ENCODE measurements around the gene ACOX3. TPM values are rescaled to one million over a fixed set of nuclear protein-coding genes. Genes with fewer than 3 reads are reported as not detected.

The ACOX3 gene
- total RNA-seq, 1 donor from 2014 or later, result 23.8 TPM

- peaks cover 2% of the 10 kb centered on the region for H3K9me3 Mint-ChIP-seq (ENCODE audit: unreplicated experiment)
- H3K36me3 Mint-ChIP-seq (ENCODE audit: unreplicated experiment), result no peaks in the 10 kb centered on the region
- H3K27ac Mint-ChIP-seq (ENCODE audit: unreplicated experiment), result no peak overlapping the region
- DNase-seq, result no peak
- no peak overlapping the region for H3K4me3 Mint-ChIP-seq (ENCODE audit: unreplicated experiment)
- peaks cover 6% of the 10 kb centered on the region for H3K27me3 Mint-ChIP-seq (ENCODE audit: unreplicated experiment)
- peaks cover 13% of the 10 kb centered on the region for H3K4me1 Mint-ChIP-seq (ENCODE audit: low read depth, unreplicated experiment)
- TF ChIP-seq, protein P1, sequence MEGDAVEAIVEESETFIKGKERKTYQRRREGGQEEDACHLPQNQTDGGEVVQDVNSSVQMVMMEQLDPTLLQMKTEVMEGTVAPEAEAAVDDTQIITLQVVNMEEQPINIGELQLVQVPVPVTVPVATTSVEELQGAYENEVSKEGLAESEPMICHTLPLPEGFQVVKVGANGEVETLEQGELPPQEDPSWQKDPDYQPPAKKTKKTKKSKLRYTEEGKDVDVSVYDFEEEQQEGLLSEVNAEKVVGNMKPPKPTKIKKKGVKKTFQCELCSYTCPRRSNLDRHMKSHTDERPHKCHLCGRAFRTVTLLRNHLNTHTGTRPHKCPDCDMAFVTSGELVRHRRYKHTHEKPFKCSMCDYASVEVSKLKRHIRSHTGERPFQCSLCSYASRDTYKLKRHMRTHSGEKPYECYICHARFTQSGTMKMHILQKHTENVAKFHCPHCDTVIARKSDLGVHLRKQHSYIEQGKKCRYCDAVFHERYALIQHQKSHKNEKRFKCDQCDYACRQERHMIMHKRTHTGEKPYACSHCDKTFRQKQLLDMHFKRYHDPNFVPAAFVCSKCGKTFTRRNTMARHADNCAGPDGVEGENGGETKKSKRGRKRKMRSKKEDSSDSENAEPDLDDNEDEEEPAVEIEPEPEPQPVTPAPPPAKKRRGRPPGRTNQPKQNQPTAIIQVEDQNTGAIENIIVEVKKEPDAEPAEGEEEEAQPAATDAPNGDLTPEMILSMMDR (IDR thresholded peaks at IDR 0.05; ENCODE audit: partially characterized antibody, unreplicated experiment), result no peak
Observed at GRCh38 chr4:8392591-8393190, 47.8 kb downstream of the ACOX3 start.

GRCh38 chr4:8391972-8392371 lies 48.6 kb downstream of the ACOX3 start:
- Mint-ChIP-seq H3K9me3 (ENCODE audit: unreplicated experiment) (peaks cover 2% of the 10 kb centered on the region), H3K36me3 (ENCODE audit: unreplicated experiment) (no peaks in the 10 kb centered on the region), H3K4me1 (ENCODE audit: low read depth, unreplicated experiment) (peaks cover 13% of the 10 kb centered on the region), H3K4me3 (ENCODE audit: unreplicated experiment) (no peak overlapping the region), H3K27me3 (ENCODE audit: unreplicated experiment) (peaks cover 6% of the 10 kb centered on the region), H3K27ac (ENCODE audit: unreplicated experiment) (no peak overlapping the region)
- DNase-seq, result no peak
- TF ChIP-seq, protein P1 (IDR thresholded peaks at IDR 0.05; ENCODE audit: partially characterized antibody, unreplicated experiment), result no peak

DNA sequence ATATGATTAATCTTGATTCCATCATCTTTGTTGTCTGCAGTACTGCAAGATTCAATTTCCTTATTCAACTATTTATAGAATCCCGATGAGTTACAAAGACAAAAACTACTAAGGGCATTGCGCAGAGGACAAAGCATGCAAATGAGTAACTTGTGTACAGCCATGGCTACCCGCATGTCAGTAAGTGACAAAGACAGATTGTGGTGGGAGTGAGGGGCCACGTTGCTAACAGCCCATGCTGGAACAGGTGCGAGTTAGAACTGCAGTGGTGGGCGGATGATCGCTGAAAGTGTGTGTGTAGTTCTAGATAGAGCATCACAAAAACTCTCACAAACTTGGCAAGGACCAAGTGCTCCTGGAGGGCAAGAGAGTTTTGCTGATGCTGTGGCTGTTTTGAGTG lies 49.5 kb downstream of the ACOX3 start:
- H3K36me3 Mint-ChIP-seq (ENCODE audit: unreplicated experiment), result no peaks in the 10 kb centered on the region
- H3K4me1 Mint-ChIP-seq (ENCODE audit: low read depth, unreplicated experiment), result peaks cover 13% of the 10 kb centered on the region
- TF ChIP-seq, protein P1 (IDR thresholded peaks at IDR 0.05; ENCODE audit: partially characterized antibody, unreplicated experiment), result no peak
- no peak overlapping the region for H3K4me3 Mint-ChIP-seq (ENCODE audit: unreplicated experiment)
- peaks cover 2% of the 10 kb centered on the region for H3K9me3 Mint-ChIP-seq (ENCODE audit: unreplicated experiment)
- no peak for DNase-seq
- no peak overlapping the region for H3K27ac Mint-ChIP-seq (ENCODE audit: unreplicated experiment)
- H3K27me3 Mint-ChIP-seq (ENCODE audit: unreplicated experiment), result peaks cover 3% of the 10 kb centered on the region

GRCh38 chr4:8390577-8390976 lies 49.9 kb downstream of the ACOX3 start:
- Mint-ChIP-seq H3K9me3 (ENCODE audit: unreplicated experiment) (peaks cover 2% of the 10 kb centered on the region), H3K27ac (ENCODE audit: unreplicated experiment) (no peak overlapping the region), H3K4me3 (ENCODE audit: unreplicated experiment) (no peak overlapping the region), H3K27me3 (ENCODE audit: unreplicated experiment) (peaks cover 3% of the 10 kb centered on the region), H3K4me1 (ENCODE audit: low read depth, unreplicated experiment) (peaks cover 17% of the 10 kb centered on the region), H3K36me3 (ENCODE audit: unreplicated experiment) (no peaks in the 10 kb centered on the region)
- DNase-seq, result no peak
- TF ChIP-seq, protein P1 (IDR thresholded peaks at IDR 0.05; ENCODE audit: partially characterized antibody, unreplicated experiment), result no peak

GRCh38 chr4:8388528-8388870 lies 52.0 kb downstream of the ACOX3 start:
- Mint-ChIP-seq H3K4me1 (ENCODE audit: low read depth, unreplicated experiment) (peaks cover 13% of the 10 kb centered on the region), H3K9me3 (ENCODE audit: unreplicated experiment) (peaks cover 2% of the 10 kb centered on the region), H3K4me3 (ENCODE audit: unreplicated experiment) (no peak overlapping the region), H3K36me3 (ENCODE audit: unreplicated experiment) (no peaks in the 10 kb centered on the region), H3K27me3 (ENCODE audit: unreplicated experiment) (peaks cover 5% of the 10 kb centered on the region), H3K27ac (ENCODE audit: unreplicated experiment) (no peak overlapping the region)
- TF ChIP-seq, protein P1 (IDR thresholded peaks at IDR 0.05; ENCODE audit: partially characterized antibody, unreplicated experiment), result no peak
- no peak for DNase-seq

All from glutamatergic neuron (in vitro differentiated cells).